Kidney (tissue), 14 donors: ENCODE measurements around the gene PHETA2. TPM values are rescaled to one million over a fixed set of nuclear protein-coding genes. Genes with fewer than 3 reads are reported as not detected.

Experiments used
- DNase-seq, 5 donors: peaks; one replicate each; pipeline ENCODE4 v3.0.0-alpha.2; 2013 to 2020
- FAIRE-seq: peaks from 2 replicates; lab custom pipeline; 2012; peaks lifted over from hg19 to GRCh38; lab: Jason Lieb, UNC
- H3K27ac ChIP-seq, 2 donors: one replicate each; pipeline ENCODE4 v1.7.0; 2013; ENCODE audit warnings: low read depth in 2 of 2, low read length in 2 of 2, inconsistent platforms in 1 of 2
- H3K27me3 ChIP-seq: one replicate; pipeline ENCODE4 v1.7.1; 2013; ENCODE audit warnings: low read length, inconsistent platforms; ENCODE audit not compliant: control insufficient read depth, insufficient read depth
- H3K36me3 ChIP-seq, 3 donors: one replicate each; pipeline versions ENCODE4 v1.7.0 to v1.7.1; 2013; ENCODE audit warnings: low read length in 3 of 3, control low read depth in 1 of 3, inconsistent platforms in 1 of 3; ENCODE audit not compliant: insufficient read depth in 3 of 3, control insufficient read depth in 2 of 3
- H3K4me1 ChIP-seq, 3 donors: one replicate each; pipeline versions ENCODE4 v1.7.0 to v1.7.1; 2013; ENCODE audit warnings: low read length in 3 of 3, inconsistent platforms in 1 of 3, low read depth in 1 of 3; ENCODE audit not compliant: control insufficient read depth in 2 of 3, insufficient read depth in 2 of 3
- H3K4me3 ChIP-seq, 3 donors: one replicate each; pipeline versions ENCODE4 v1.7.0 to v1.8.1; 2013; ENCODE audit warnings: low read length in 3 of 3, control low read depth in 1 of 3, inconsistent platforms in 1 of 3
- H3K9ac ChIP-seq, 3 donors: one replicate each; pipeline versions ENCODE4 v1.7.0 to v1.7.1; 2013; ENCODE audit warnings: low read length in 3 of 3, control low read depth in 1 of 3, inconsistent platforms in 1 of 3
- H3K9me3 ChIP-seq, 3 donors: one replicate each; pipeline versions ENCODE4 v1.7.0 to v1.7.1; 2013; ENCODE audit warnings: low read length in 3 of 3, control low read depth in 1 of 3, inconsistent platforms in 1 of 3; ENCODE audit not compliant: control insufficient read depth in 2 of 3, insufficient read depth in 1 of 3
- CTCF ChIP-seq: IDR thresholded peaks from 3 replicates; pipeline ENCODE4 v1.5.1; 2012; ENCODE audit warnings: mild to moderate bottlenecking, moderate library complexity, borderline replicate concordance; ENCODE audit not compliant: insufficient read depth; ENCODE audit errors: extremely low read depth
- intact Hi-C: fragments of 100-400 bp; cut with DNase I; formaldehyde crosslinking; loops from one replicate; pipeline ENCODE4 v1.11.1; 2022
- polyA plus RNA-seq: library from polyadenylated mRNA; stranded (reverse); fragments of 350-450 nt; fragmentation: Illumina TruSeq; extraction: RNeasy Lipid Tissue Mini Kit (QIAGEN cat#74804); gene quantifications from one replicate; pipeline ENCODE4 v1.2.3, GENCODE V29; 2014; ENCODE audit warnings: low read depth, low replicate concordance; ENCODE audit not compliant: insufficient read depth
- total RNA-seq: library from RNA; stranded (reverse); fragmentation: NEBNext Ultra II Directional; extraction: Animal tissue kit (Norgen Biotek cat#: 25700); gene quantifications from one replicate; pipeline ENCODE4 v1.2.1, GENCODE V29; 2021
- donor health status: control.
- donor health status: control.
- donor health status: control.
- donor health status: control.
- donor health status: control.
- donor health status: DM: yes; HTN: yes; CAD: no.
- donor health status: Normal renal cell carcinoma (clear cell type).

PHETA2 gene
- total and polyA plus RNA-seq, 2 donors from 2014 or later, result 6.3 to 10.4 TPM

- H3K4me3 ChIP-seq, result no peak overlapping the region
- H3K4me1 ChIP-seq, result peaks cover 0 to 6% (median 4%) of the 10 kb centered on the region in 3 donors
- intact Hi-C loops, result no loop called here
- TF ChIP-seq CTCF, result no peak
- no peak overlapping the region for H3K9ac ChIP-seq
- H3K9me3 ChIP-seq, result no peaks in the 10 kb centered on the region
- H3K27me3 ChIP-seq, result no peaks in the 10 kb centered on the region
- FAIRE-seq (no peak), DNase-seq (peak in 1 of 5 donors; percentile 19)
- H3K36me3 ChIP-seq, result peaks cover 0 to 18% (median 12%) of the 10 kb centered on the region in 3 donors
- no peak overlapping the region for H3K27ac ChIP-seq
These were observed 11.4 kb upstream of the PHETA2 start for GRCh38 chr22:42062506-42063170.

DNA sequence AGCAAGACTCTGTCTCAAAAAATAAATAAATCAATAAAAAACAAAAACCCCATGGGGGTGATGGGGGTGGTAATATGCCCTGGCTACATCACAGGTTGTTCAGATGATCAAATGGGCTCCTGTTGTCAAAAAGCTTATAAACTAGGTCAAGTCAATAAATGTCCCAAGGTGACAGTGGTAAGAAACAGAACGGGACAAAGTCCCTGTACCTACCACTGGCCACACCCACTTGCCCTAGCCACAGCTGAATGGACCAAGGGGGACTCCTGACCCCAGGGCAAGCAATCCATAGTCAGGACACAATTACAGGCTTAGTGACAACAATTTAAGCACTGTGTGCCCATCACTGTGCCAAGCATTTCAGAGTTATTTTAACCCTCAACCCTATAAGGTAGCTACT is 9.4 kb upstream of the PHETA2 start:
- Histone ChIP-seq H3K4me3 (no peak overlapping the region), H3K9me3 (no peaks in the 10 kb centered on the region), H3K36me3 (peaks cover 0 to 12% (median 10%) of the 10 kb centered on the region in 3 donors), H3K9ac (no peak overlapping the region), H3K4me1 (peaks cover 0 to 6% (median 4%) of the 10 kb centered on the region in 3 donors), H3K27me3 (no peaks in the 10 kb centered on the region), H3K27ac (no peak overlapping the region)
- DNase-seq, result peak in 1 of 5 donors; percentile 3
- no peak for FAIRE-seq
- intact Hi-C loops, result no loop called here
- no peak for TF ChIP-seq CTCF

DNA sequence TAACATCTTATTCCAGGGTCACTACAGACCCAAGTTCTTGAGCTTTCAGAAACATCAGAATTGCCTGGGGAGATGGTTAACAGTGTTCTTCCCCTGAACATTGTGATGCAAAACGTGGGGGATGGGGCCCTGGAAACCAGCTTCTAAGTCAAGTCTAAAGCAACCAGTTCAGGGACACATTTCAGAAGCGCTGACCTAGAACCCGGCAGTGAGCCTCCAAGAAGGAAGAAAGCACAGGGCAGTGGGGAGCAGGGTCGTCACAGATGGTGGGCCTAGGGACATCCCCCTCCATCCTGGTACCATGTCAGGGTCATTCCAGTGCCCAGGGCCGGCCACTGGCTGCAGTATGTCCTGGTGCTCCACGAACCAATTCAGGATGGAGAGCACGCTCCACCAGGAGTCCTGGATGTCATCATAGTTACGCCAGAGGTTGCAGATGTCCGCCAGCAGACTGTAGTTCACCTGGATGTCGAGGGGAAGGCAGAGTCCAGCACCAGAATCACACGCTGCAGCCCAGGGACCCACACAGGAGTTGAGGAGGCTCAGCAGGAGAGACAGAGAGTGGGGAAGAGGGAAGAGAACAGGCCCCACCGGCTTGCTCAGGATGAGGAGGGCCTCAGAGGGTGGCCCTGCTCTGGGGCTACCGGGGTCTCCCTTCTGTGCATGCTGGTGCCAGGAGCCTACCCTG is 8.5 kb upstream of the PHETA2 start:
- FAIRE-seq, result no peak

More for the DNA sequence above, 8.5 kb upstream of the PHETA2 start:
- H3K4me1 ChIP-seq, result peaks cover 0 to 12% (median 9%) of the 10 kb centered on the region in 3 donors
- DNase-seq, result peak in 1 of 5 donors; percentile 43
- no peaks in the 10 kb centered on the region for H3K9me3 ChIP-seq
- no peak for TF ChIP-seq CTCF
- no peak overlapping the region for H3K4me3 ChIP-seq
- no peak overlapping the region for H3K9ac ChIP-seq
- H3K36me3 ChIP-seq, result peaks cover 0 to 8% (median under 1%) of the 10 kb centered on the region in 3 donors
- intact Hi-C loops, result no loop called here
- no peaks in the 10 kb centered on the region for H3K27me3 ChIP-seq
- no peak overlapping the region for H3K27ac ChIP-seq
